Measurements from ENCODE around the gene FBXL17.

The FBXL17 gene

DNA sequence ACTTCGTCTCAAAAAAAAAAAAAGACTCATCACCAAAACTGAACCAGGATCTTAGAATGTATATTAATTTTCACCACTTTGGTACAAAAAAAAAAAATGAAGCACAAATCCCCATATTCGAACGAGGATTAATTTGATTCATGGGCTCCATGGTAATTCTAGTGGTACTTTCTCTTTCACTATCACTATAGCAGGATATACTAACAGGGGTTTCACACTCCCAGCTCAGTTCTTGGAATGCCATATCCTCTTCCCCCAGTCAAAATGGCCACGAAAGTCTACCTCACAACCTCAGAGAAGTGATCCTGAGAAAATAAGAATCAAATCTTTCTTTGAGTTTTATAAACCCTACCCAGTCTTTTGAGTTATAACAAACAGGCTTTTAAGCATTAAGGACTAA, 235.7 kb downstream of the FBXL17 start:
- DNase-seq = no peak

DNA sequence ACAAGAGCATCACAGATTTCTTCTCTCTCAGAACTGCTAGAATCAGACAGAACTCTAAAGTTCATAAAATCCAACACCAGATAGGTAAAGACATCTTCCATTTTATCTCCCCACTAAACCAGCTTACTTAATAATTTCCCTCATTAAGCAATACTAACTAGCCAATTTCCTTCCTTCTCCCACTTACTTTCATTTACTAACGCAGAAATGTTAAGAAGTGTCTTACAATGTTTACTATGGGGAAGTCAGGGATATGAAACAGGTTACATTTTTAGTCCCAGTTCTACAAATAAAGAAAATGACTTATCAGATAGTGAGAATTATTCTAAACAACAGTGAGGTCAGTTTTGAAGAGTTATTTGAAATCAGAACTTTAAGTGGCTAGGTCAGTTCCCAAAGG, 236.5 kb downstream of the FBXL17 start:
- DNase-seq = no peak

DNA sequence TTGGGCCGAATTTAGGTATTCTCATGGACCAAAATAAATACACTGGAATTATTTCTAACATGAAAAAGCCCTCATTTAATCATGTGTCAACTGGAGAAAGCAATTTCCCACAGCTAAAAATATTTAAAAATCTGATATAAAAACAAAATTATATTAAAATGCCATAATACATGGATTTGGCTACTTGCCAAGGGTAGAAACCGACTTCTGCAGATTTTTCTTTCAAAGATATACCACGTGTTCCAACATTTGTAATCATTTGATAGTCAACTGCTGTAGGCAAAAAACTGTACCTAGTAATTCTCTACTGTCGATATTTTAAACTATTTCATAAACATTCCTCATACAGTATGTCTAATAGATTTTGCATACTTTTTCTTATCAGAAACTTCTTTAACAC, 237.6 kb downstream of the FBXL17 start:
- no peak for DNase-seq

DNA sequence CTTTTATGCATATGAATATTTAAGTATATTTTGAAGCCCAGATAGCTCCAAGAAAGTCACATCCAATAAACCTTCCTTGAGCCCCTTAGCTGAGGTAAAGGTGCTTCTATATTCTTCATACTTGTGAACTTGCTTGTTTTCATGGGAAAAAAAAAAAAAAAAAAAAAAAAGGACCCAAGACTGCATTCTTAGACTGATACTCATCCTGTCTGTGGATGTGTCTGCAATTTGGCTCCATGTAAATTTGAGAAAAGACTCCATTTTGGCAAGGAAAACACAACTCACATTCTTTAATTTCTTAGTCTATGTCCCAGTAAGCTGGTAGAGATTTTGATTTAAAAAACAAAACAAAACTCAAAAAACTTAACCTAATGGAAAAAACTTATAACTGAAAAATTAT, 238.3 kb downstream of the FBXL17 start:
- no peak for DNase-seq

DNA sequence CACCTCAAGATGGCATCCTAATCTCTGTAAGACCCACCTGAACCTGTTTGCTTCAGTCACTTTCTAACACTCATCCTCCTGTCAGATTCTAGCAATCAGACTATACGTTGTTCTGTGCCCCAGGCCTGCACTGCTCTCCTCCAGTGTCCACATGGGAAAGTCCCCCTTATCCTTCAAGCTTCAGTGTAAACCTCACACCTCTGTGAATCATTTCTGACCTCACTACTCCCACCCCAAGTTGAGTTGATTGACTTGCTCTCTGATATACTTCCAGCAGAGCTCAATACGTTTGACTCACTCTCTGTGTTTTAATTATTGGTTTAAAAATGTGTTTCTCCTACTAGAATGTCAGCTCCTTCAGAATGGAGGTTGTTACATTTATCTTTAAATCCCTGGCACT, 240.2 kb downstream of the FBXL17 start:
- DNase-seq = no peak

DNA sequence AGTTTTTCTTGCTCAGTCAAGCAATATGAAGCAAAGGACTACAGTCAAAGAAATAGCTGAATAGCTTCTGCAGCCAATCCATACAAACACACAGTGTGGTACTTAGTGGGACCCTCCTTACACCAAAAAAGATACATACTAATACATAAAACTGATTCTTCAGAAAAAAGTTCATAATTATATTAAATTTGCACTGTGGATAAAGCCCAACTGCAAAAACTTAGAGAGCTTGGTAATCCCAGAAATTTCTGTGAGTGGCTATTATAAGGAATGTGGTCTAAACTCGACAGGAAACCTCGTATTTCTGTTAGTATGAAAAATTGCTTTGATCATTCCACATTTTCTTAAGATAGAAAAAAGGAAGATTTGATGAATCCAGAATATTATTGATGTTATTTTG, 245.4 kb downstream of the FBXL17 start:
- DNase-seq = no peak

DNA sequence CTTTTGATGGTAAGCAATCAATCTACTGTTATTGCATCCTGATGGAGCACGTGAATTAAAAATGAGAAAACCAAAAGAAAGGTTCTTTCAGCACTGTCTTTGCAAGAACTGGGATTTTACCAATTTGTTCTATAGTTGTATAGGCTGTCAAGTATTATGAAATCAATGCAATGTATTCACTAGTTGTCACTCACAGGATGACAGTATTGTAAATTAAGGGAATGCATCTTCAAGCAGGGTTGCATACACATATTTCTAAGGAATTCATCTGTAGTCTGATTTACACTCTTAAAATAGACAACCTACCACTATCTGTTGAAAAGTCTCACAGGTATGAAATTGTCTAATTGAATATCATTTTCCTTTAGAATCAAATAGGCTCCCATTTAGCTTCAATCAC, 252.8 kb downstream of the FBXL17 start:
- no peak for DNase-seq

DNA sequence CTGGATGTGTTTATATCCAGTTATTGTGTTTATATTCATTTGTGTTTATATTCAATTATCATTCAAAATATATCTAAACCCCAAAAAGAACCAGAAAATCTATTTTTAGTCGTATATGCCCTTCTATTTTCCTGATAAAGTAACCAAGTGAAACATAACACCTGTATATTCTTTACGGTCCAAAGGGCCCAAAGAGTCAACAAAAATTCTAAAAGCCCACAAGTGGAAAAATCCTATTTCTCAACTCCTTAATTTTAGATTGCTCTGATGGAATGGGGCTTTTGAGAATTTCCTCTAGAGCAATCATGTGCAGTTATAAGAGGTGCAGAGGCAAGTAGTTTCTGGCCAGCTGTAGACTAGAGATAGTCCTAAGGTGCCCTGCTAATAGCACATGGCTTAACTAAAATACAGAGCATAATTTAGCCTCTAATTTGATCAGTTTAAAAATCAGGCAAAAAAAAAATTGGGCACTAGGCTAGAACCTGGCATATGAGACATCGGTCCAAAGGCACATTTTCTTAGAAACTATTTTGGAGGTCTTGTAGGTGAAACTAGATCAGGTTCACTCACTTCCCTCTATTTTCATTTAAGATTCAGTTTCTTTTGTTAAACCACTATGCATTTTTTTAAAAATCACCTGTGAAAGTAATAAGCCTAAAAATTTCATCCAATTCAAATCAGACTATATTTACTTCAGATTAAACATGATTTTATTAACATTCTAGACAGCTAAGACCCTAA, 256.0 kb downstream of the FBXL17 start:
- DNase-seq = no peak

DNA sequence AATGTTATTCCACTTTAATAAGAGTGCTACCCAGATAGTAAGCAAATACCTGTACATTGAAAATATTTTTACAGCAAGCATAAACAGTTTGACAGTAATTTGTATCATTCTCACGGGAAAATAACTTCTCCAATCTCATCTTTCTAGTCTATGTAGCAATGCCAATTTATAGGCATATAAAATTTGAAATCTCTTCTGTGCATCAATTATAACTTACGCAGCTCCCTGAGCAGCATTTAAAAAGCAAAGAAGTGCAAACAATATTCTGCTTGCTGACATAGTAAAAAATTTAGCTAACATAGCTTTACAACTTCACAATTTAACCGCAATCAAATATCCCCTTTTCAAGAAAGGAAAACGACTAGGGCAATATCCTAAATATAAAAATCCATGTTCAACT, 257.3 kb downstream of the FBXL17 start:
- no peak for DNase-seq

DNA sequence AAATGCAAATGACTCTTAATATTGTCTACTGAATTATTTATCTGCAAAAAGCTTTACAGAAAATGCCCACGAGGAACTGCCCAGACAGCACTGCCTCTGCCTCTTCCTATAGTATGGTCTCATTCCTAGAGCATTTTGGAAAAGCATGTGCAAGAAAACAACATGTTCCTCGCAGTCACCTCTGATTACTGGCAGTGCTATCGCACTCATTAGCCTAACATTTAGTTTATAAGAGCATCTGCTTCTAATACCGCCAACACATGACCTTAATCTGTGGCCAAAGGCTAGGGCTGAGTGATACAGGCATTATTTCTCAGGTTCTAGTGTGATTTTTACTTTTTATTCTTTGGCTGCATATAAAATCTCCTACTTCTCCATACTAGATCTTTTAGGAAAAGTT, 259.2 kb downstream of the FBXL17 start:
- DNase-seq = no peak

DNA sequence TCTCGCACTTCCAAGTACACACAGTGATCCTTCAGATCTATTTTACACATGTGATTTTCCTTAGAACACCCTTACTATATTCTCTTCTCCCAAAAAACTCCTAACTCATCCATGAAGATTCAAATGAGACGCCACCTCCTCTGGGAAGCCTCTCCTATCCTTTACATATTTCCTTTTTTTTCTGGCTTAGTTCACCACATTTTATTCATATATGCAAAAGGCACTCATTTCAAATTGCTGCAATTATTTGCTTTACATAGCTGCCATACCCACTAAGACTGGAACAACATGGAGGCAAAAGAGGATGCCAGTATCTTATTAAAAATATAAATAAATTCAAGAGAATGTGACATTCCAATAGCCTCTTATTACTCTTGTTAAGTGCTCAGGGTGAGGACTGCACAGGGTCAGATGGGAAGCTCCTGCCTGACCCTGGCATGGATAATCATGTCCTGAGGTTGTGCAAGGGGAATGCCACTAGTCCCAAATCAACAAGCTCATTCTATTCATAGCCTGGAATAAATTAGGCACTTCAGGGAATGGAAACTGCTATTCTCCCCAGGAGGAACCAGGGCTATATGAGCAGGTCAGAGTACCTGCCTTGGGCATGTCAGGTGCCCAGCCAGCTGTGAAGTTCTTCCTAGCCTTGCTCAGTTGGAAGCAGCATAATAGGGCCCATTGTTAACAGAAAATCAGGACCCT, 262.9 kb downstream of the FBXL17 start:
- no peak for DNase-seq

DNA sequence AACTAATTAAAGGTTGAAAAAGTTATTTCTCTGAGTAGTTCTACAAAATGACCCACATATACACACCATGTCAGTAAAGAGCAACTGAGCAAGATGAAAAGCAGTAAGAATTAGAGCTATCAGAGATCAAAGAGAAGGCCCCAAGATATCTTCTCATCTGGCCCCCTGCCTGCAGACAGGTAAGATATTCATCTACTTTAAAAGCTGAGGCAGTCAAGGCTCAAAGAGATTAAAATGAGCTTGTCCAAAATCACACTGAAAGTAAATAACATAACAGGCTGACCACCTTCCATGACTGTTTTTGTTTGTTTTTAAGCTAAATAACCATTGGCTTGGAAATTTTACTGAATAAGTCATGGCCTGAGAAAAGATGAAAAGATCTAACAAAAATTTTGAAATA, 266.2 kb downstream of the FBXL17 start:
- DNase-seq = no peak

DNA sequence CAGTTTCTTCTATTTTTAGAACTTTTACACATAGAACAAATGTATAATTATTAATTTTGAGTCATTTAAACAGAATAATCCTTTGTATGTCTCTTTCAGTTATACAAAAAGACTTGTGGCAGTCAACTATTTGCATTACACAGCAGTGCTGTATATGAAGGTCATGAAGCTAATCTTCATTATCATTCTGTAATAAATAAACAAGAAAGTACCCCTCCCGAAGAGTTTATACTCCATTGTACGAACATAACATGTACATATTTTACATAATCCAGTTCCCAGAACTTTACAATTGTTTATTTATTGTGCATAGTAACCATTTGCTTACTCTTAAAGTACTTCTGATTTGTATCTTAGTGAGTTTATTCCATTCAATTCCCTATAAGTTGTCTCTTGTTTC, 267.9 kb downstream of the FBXL17 start:
- no peak for DNase-seq

DNA sequence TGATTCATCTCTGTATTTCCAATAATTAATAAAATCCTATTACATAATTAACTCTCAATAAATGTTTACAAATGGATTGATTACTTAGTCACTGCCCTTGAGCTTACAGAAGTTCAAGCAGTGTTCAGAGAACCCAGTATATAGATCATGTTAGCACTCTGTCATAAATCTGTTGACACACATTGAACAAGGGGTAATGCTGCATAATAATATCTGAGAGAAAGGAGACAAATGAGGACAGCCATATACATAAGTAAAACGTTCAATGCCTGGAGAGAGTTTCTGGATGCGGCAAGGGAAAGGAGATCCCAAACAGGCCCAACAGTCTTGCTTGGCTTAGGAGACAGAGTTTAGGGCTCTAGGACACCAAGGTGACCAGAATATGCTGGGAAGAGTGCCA, 270.2 kb downstream of the FBXL17 start:
- DNase-seq = no peak

DNA sequence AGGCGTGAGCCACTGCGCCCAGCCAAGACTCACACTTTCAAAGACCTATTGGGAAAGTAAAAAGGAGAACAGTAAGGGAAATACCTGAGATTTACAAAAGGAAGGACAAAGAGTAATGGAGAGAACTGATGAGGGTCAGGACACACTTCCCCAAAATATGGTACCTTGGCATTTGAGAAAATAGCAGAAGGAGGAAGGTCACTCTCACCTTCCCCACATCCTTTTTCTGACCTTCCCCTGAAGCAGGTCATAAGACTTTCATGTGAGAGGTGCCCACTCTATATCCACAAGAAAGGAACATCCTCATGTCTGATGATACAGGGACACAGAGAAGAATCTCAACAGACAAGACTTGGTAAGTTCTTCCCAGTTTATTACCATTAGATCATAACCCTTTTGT, 272.8 kb downstream of the FBXL17 start:
- DNase-seq = no peak

DNA sequence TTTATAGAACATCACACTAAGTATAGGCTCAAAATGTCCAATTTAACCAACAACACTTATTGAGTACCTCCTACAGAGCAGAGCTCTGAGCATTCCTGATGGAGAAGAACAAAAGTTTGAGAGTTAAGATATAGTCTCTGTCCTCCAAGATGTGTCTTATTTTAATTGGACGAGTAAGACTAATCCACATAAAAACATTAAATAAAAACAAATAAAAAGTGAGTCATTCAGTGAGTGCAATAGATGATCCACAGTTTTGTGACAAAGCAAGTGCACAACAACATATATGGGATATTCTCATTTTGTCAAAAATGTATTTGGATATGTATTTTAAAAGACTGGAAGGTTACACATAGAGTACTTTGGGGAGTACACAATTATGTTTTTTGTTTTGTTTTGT, 277.4 kb downstream of the FBXL17 start:
- DNase-seq = no peak

DNA sequence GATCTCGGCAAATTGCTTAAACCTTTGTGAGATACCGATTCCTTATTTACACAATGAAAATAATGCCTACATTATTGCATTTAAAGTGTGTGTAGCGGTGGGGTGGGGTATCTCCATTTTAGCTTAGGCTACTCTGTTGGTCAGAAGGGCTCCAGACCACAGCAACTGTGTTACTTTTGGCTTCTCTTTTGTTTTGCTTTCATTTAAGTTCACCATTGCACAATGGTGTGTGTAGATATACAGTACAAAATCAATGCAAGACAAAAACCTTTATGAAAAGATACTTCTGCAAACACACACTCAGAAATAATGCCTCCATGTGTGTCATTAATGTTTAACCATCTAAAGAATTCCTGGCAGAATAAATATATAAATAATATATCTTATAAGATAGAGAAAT, 279.4 kb downstream of the FBXL17 start:
- no peak for DNase-seq

DNA sequence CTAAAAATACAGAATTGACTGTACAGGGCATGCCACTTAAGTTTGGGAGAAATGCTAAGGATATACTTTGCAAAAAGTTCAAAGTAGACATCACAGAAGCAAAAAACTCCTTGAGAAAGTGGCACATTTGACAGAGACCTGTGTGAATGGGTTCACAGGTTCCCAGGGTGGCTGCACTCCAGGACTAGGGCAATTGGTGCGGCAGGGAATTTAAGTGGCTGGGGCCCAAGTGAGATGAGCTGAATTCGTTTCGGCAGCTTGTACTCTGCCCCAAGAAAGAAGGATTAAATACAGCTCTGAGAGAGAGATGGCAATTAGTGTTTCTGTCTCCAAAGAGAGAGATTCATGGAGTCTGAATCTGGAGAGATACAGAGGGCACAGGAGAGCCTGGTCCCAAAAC, 280.1 kb downstream of the FBXL17 start:
- no peak for DNase-seq

DNA sequence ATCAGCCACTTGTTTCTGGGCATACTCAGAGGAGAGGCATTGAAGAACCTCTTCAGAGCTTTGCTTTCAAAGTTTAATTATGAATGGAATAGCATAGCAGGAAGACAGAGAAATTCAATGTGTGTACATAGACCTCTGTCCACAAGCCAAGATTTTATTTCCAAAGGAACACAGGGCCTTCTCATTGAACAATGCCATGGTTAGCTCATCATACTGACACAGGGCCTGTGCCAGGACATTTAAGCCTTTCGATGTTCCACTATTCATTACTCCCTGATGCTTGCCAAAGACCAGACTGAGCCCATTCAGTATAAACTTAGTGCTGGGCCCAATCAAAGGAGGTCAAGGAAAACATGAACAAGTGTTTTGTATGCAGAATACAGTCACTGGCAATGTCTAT, 280.8 kb downstream of the FBXL17 start:
- DNase-seq = no peak

DNA sequence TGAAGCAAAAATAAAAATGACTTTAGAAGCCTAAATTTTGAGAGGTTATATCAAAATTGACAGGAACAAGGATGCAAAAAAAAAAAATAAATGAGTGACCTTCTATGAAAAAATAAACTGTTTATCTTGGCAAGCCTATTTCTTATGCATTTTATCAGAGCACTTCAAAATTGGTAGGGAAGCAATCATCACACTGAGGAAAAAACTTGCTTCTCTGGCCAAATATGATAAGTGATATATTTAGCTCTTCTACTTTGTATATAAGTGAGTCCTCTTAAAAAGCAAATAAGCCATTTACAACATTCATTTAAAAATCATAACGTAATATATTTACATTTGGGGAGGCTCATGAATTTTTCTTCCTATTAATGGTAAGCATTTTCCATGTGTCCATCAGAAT, 287.1 kb downstream of the FBXL17 start:
- no peak for DNase-seq

DNA sequence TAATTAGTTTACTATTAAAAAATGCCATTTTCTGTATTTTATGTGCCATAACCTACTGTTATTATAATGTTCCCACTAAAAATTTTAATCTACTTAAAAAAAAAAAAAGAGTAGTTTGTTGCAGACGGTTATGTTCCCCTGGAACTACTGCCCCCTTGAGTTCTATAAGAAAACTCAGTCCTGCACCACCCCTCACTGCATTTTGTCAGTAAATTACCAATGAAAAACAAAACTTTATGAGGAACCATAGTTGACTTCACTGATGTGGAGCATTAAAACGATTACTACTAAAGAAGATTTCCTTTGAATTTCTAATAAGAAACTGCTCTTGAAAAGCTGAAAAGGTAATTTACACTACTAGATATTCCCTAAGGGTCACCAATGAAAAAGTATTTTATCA, 288.7 kb downstream of the FBXL17 start:
- DNase-seq = peak; percentile 56

DNA sequence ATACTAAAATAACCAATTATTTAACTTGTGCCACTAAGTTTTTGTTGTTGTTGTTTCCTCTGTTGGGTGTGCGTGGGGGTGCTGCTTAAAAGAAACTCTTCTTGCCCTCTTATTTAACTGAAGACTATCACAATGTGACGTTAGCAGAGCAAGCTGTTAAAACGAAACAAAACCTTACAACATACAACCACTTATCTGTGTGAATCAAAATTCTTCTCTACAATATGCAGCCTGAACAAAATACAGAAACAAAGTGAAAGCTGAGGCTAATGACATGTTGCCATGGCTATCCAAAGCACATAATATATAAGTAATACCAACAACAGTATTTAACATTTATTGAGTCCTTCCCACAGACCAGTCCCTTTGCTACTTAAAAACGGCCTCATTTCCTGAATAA, 291.0 kb downstream of the FBXL17 start:
- no peak for DNase-seq

DNA sequence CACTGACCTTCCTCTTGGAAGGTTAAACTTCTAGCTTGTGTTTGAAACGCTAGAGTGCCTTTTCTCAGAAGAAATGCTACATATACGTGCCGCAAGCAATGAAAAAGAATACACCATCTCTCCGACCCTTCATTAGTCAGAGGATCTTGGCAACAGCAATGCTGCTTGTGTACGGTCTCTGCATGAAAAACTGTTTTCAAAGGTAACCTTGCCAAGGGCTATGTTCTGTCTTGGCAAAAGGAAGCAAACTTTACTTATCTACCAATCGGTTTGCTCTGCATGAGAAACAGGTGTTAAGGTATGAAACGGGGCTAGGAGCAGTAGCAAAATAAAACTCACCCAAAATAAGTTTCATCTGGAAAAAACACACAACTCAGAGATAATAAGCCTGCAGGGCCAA, 297.8 kb downstream of the FBXL17 start:
- DNase-seq = no peak

DNA sequence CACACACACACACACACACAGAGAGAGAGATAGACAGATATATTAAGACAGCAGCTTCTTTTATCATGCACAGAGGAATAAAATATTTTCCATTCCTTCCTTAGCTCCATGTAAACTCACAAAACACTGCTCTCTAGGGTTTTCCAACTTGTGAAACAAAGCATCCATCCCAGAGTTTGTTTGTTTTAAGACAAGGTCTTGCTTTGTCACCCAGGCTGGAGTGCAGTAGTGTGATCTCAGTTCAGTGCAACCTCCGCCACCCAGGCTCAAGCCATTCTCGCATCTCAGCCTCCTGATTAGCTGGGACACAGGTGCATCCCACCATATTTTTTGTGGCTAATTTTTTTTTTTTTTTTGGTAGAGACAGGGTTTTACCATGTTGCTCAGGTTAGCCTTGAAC, 298.7 kb downstream of the FBXL17 start:
- DNase-seq = no peak

DNA sequence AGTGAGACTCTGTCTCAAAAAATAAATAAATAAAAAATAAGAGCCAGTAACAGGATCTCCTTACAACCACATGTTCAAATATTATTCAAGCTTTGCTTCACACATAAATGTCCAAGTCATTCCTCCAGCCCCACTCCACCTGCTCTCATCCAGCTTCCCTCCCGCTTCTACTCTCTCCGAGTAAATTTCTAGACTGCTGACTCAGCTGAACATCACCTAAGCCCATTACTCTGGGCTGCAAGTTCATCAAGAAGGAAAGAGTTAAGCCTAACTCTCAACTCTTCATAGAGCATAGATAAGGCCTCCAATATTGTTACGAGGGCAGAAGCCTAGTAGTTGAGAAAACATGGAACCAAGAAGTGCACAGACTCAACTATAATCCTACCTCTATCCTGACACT, 300.2 kb downstream of the FBXL17 start:
- no peak for DNase-seq
